ENCODE results near the gene CCNE1.

DNA sequence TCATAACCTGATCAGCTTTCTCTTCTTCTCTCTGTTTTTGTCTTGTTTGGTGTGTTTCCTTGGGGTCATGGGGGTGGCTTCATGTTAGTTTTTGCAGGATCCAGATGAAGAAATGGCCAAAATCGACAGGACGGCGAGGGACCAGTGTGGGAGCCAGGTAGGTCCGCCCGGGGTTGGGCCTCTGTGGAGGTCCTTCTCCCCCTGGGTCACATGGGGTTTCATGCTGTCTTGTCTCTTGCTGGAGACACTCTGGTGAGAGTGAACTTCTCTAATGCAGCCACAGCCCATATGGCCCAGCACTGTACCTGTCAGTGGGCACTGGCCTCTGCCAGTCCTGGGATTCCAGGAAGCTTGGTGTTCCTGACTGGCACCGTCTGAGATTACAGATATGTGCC lies 1.1 kb downstream of the CCNE1 start:
- TF ChIP-seq POLR2AphosphoS5 (IDR thresholded peaks at IDR 0.05) = no peak
- TF ChIP-seq, protein P1, sequence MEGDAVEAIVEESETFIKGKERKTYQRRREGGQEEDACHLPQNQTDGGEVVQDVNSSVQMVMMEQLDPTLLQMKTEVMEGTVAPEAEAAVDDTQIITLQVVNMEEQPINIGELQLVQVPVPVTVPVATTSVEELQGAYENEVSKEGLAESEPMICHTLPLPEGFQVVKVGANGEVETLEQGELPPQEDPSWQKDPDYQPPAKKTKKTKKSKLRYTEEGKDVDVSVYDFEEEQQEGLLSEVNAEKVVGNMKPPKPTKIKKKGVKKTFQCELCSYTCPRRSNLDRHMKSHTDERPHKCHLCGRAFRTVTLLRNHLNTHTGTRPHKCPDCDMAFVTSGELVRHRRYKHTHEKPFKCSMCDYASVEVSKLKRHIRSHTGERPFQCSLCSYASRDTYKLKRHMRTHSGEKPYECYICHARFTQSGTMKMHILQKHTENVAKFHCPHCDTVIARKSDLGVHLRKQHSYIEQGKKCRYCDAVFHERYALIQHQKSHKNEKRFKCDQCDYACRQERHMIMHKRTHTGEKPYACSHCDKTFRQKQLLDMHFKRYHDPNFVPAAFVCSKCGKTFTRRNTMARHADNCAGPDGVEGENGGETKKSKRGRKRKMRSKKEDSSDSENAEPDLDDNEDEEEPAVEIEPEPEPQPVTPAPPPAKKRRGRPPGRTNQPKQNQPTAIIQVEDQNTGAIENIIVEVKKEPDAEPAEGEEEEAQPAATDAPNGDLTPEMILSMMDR (IDR thresholded peaks at IDR 0.05) = no peak

Data from gastroesophageal sphincter (tissue), 3 donors.